Measurements from ENCODE around the gene GYG2.

GYG2 gene

DNA sequence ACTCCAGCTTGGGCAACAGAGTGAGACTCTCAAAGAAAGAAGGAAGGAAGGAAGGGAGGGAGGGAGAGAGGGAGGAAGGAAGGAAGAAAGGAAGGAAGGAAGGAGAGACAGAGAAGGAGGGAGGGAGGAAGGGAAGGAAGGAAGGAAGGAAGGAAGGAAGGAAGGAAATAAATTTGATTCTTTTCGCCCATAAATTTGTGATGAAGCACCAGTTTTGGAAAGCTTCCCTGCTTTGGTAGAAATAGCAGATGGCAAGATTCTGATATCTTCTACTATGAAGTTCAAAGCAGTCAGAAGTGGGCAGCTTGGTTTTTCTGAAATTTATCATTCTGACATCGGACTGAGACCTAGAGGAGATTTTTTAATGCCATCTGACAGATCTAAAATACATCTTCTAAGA, 11.7 kb upstream of the GYG2 start:
- no peak for DNase-seq (ENCODE audit: low spot score)

DNA sequence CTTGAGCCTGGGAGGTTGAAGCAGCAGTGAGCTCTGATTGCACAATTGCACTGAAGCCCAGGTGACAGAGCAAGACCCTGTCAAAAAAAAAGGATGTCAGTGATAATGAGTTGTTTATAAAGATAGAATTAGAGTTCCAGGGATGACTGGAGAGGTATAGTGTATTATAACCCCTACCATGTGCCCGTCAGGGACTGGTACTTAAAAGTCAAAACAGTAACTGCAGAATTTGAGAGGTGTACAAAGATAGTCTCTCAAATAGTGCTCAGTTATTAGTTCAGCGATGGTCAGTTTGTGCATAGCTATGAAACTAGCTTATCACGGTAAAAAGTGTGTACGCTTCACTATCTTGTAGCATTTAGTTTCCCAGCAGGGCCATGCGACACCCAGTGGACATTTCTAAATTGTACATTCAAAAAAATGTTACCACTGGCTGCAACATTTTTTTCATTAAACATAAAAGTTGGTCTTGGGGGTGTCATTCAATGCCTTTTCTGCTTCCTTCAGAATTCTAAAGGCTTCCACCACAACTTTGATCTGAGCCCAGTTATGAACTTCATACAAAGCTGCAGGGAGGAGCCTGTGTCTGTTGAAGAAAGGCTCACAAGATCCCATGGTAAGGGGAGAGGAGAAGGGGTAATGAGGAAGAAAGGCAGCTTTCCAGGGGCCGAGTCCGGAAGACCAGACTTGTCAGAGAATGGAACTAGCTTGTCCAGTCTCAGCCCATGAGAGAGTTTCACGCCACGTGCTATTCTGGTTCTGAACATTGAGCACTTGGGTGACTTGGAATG, 9.2 kb upstream of the GYG2 start:
- no peak for DNase-seq (ENCODE audit: low spot score)

DNA sequence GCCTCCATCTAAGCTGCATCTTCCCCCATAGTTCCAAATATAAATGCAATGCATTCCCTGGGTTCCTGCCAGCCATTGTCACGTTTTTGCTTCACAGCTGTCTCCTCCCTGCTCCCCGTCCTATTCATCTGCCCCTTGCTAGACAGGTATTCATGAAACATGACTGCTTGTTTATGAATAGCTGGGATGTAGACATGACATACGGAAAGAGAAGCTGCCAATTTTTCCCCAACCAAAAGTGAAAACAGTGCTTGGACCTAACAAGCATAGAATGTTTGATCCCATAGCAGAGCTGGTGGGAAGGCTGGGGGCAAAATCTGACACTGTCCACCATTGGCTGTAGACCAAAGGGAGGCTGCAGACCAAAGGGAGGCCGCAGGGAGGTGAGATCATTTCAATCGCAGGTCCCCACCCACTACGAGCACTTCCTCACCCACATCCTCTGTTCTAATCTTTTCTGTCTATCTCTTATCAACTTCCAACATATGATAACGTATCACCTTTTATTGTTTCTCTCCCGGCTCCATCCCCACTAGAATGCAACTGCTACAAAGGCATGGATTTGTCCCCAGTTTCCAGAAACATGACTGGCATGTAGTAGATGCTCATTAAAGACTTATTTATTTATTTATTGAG, 8.5 kb upstream of the GYG2 start:
- DNase-seq (ENCODE audit: low spot score) = no peak

DNA sequence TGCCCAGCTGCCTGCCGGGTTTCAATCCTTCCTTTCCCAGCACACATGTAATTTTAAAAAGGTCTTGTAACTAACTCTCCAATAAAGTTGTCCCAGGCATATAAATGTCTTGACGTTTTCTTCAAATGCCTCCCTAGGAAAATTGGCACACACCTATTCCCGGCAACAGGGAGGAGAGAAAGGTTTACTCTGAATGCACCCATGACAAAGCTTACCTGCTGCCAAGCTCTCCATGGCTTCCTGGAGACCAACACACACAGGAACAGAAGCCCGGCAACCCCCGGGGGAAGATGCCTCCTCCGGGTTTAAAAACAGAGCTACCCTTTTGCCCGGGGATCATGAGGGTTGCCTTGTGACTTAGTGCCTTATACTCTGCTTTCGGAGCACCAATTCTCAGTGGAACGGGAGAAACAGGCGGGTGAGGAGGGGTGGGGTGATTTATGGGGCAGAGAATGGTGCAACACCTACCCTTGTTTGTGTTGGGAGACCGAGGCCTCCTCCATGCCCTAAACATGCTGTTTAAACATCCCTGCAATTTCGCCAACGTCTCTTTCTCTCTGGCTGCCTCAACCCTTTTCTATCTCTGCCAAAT, 4.8 kb upstream of the GYG2 start:
- DNase-seq (ENCODE audit: low spot score) = no peak

DNA sequence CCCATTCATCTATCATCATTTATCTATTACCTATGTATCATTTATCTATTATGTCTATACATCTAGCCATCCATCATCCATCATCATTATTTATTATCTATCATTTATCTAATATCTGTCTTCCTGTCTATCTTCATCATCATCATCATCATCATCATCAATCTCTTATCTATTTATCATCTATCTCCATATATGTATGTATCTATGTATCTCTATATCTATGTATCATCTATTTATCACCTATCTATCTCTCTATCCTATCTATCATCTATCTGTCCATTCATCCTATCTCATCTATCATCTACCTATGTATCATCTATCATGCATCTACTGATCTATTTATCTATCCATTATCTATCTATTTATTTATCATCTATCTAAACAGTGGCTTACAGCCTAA, 3.8 kb upstream of the GYG2 start:
- no peak for DNase-seq (ENCODE audit: low spot score)

DNA sequence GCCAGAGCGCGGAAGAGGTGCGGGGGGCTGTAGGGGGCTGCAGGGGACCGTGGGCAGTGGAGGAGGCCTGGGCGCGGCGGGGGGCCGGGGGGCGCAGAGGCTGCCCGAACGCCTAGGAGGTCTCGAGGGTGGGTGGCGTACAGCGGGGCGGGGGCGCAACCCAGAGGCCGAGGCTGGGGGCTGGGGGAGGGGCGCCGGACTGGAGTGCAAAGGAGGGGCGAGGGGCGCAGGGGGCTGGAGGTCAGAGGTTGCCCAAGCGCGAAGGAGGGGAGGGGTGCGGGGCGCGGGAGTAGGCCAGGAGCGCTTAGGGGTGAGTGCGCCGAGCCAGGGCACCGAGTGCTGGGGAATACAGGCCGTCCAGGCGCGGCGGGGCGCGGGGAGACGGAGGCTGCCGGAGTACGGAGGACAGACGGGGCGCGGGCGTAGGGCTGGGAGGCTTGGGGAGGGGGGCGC, 255 bp downstream of the GYG2 start:
- DNase-seq (ENCODE audit: low spot score) = no peak

DNA sequence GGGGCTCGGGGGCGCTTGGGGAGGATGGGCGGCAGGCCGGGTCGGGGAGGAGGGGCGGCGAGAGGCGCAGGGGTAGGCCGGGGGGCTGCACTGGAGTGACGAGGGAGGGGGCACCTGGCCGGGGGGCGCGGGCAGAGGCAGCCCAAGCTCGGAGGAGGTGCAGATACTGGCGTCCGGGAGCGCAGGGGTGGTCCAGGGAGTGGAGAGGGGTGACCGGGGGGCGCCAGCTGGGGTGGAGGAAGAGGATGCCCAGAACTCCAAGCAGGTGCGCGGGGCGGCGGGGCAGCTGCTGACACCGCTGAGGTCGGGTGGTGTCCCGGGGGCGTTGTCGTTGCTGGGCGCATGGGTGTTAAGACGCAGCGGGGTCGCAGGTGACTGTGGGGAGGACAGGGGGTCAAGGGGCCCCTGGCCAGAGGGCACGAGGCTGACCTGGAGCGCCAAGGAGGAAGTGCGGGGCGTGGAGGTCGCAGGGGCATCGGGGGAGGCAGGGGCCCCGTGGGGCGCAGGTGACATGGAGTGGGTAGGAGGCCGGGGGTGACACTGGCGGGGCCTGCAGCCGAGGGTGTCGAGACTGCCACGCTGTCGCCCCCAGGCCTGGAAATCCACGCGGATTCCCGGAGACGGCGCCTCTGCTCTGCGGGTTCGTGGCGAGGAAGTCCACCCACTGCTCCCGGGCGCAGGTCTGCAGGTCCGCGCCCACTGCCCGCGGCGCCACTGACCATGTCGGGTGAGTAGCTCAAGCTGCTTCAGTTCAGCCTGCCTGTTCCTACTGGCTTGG, 928 bp downstream of the GYG2 start:
- no peak for DNase-seq (ENCODE audit: low spot score)

DNA sequence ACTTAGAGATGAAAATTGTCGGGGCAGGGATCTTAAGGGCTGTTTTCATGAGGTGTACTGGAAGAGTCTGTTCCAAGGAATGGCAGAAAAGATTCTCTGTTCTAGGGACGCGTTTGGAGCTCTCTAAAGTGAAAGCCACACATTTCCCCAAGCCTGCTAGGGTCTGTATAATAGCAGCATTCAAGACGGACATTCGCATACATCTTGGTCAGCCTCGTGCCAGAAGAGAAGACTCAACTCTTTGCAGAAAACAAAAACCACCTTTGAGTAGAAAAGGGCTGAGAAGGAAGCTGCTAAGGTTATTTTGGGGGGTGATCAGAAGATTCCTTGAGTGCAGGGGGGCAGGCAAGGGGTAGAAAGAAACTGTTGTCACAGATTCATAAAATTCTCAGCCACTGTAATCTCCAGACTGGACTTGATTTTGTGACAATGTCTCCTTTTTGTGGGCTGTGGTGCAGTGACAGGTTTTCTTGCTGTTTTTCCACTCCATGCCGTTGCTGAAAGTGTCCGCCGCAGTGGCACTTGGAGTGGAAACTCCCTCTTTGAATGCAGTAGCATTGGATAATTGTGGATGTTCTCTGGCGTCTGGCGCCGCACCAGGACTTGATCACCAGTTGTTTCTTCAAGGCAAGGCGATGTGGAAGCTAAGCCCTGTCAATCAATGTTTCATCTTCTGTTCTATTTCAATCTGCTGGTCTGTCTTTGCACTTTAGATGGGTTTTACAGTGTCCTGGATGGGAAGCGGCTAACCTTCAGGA, 2.9 kb downstream of the GYG2 start:
- DNase-seq (ENCODE audit: low spot score) = no peak

DNA sequence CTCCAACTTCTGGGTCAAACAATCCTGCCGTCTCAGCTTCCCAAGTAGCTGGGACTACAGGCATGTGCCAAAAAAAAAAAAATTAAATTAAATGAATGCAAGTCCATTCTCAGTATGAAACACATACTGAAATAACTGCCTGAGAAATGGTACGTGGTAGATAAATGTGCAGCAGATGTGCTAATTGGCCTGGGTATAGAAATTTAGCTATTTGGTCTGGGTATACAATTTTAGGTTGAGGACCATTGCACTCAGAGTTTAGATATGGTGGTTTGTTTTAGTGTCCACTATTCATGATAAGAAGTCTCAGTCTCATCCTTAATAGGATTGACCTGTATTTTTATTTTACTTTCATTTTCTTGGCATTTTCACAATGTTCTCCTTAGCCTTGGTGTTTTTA, 9.2 kb downstream of the GYG2 start:
- DNase-seq (ENCODE audit: low spot score) = no peak

DNA sequence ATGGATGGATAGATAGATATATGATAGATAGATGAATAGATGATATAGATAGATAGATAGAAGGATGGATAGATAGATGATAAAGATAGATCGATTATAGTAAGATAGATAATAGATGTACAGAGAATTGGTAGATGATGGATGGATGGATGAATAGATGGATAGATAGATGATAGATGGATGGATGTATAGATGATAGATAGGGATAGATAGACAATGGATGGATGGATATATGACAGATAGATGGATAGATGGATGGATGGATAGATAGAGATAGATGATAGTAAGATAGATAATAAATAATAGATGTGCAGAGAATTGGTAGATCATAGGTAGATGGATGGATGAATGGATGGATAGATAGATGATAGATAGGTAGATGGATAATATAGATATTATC, 12.2 kb downstream of the GYG2 start:
- DNase-seq (ENCODE audit: low spot score) = no peak

DNA sequence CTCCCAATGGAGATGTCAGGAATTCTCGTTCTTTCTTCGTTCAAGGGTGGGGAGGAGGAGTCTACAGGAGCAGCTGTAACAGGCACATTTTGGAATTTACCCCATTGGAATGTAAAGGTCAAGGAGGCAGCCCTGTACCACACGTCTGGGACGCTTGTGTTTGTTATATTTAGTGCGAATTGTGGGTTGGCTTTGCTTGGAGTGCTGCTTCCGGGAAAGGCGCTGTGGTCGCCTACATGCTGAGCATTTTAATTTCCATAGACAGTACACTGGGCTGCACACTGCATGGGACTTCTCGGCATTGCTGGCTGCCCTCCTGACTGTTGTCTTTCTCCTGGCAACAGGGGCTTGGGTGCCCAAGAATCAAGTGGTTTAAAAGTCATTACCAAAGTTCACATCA, 12.8 kb downstream of the GYG2 start:
- no peak for DNase-seq (ENCODE audit: low spot score)

DNA sequence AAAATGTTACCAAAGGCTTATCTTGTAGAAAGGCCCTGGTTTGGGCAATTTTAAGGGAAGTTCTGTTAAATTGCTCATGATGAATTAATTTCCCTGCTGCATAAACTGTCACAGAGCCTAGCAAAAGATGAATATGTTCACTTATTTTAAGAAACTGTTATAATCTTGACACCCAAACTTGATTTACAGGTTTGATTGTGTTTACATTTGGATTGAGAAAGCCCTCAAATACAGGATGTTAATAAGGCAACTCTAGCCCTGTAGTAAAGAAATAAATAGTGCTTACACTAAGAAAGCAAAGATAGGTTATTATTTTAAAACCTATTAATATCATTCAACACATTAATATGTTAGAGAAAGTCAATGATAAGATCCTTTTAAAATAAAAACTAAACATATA, 18.3 kb downstream of the GYG2 start:
- no peak for DNase-seq (ENCODE audit: low spot score)

DNA sequence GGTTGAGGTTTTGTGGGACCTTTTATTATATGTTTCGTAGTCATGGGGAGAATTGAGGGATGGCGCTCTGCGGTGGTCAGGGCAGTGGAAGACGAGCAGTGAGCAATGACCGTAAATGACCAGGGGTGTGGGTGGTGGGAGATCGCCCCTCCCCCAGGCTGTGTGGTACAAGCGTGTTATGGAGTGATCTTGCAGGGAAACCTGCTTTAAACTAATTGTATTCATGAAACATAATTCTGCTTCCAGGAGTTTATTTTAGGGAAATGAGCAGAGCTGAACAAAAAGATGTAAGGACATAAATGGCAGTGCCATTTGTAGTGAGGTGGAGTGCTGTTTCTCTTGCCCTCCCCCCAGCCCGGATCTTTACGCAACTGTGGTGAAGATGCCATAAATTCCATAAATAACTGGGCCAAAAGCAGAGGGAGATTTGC, 20.2 kb downstream of the GYG2 start:
- DNase-seq (ENCODE audit: low spot score) = no peak

DNA sequence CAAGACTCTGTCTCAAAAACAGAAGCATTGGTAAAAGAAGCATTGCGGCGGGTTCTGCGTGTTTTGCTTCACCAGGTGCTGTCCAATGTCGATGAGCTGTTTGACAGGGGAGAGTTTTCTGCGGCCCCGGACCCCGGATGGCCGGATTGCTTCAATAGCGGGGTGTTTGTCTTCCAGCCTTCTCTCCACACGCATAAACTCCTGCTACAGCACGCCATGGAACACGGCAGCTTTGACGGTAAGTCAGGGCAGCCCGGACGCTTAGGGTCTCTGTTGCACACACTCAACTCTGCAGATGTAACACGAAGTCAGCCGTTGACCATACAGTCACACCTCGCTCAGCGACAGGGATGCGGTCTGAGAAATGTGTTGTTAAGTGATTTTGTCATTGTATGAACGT, 26.2 kb downstream of the GYG2 start:
- DNase-seq (ENCODE audit: low spot score) = no peak

DNA sequence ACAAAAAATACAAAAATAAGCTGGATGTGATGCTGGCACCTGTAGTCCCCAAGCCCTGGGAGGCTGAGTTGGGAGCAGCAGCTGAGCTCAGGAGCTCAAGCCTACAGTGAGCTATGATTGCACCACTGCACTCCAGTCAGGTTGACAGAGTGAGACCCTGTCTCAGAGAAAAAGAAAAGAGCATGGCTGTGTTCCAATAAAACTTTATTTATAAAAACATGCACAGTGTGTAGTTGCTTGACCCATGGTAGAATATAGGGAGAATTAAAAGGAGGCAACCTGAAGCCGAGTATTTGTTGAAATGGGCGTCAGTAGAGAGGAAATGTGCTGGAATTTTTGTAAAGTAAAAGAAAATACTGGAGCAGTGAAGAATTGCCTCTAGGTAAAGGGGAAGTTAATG, 27.0 kb downstream of the GYG2 start:
- no peak for DNase-seq (ENCODE audit: low spot score)

DNA sequence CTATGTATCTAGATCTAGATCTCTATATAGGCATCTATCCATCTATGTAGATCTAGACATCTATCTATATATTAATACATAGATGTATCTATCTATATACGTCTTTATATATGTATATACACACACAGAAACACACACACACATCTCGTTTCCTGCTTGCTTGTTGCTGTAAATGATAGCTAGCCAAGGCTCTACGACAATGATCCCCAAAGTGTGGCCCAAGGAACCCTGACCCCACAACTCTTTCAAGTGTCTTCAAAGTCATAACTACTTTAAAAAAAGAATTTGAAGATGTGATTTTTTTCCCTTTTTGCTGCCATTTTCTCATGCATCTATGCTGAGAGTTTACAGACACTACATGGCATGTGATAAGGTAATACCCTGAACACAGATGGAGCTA, 28.8 kb downstream of the GYG2 start:
- DNase-seq (ENCODE audit: low spot score) = no peak

DNA sequence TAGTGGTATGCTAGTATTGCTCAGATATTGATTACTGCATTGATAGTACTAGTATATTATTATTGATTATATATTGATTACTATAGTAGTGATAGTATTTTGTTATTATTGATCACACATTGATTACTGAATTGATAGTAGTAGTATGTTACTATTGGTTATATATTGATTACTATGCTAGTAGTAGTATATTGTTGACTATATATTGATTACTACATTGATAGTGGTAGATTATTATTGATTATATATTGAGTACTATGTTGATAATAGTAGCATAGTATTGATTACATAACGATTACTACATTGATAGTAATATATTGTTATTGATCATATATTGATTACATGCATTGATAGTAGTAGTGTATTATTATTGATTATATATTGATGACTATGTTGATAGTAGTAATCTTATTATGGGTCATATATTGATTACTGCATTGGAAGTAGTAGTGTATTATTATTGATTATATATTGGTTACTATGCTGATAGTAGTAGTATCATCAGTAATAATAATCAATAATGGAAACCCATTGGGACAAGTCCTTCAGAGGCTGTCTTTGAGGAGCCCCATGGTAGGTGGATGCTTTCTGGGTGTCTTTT, 30.6 kb downstream of the GYG2 start:
- DNase-seq (ENCODE audit: low spot score) = no peak

DNA sequence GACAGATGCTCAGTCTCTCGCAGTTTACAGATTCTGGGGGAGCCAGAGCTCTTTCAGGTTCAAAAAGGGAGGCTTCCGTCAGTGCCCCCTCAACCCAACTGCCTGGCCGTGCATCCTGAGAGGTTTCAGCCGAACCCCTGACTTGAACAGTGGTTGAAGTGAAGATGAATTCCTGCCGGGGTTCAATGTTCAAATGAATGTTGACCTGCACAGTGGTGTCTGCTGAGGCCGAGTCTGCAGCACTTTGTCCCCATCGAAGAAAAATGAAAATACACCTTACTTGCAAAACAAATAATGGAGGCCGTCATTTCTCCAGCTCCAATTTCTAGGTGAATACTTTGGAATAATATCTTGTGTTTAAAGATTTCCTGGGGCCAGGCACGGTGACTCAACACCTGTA, 33.7 kb downstream of the GYG2 start:
- DNase-seq (ENCODE audit: low spot score) = no peak

DNA sequence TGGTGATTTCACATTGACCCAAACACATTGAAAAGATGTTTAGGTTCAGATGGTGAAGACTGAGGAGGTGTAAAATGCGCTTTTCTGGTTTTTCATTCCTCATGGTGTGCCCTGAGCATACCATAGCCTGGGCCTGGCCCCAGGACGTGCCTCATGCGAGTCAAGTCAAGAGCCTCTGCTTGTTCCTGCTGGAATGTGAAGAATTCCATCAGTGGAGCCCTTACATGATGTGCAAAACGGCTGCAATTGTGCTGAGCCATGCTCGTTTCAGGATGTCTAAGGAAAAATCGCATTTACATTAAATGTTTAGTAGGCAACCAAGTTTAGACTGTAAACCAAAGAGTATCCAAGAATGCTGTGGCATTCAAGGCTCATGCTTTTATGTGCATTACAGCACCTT, 34.9 kb downstream of the GYG2 start:
- no peak for DNase-seq (ENCODE audit: low spot score)

DNA sequence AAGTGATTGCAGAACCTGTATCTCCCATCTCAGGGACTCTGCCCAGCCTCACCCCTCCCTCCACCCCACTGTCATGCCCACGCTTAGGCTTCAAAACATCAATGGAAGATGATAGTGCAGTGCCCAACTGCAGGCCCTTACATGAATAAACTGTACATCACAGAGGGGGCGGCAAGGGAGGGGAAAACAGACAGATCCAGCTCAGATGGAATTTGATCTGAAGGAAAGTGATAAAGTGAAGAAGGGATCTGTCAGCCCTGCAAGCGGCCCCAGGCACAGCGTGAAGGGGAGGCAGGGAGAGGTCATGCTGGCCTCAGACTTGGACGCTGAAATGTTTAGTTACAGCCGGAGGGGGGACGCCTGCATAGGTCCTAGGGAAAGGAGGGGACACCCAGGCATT, 38.5 kb downstream of the GYG2 start:
- no peak for DNase-seq (ENCODE audit: low spot score)

DNA sequence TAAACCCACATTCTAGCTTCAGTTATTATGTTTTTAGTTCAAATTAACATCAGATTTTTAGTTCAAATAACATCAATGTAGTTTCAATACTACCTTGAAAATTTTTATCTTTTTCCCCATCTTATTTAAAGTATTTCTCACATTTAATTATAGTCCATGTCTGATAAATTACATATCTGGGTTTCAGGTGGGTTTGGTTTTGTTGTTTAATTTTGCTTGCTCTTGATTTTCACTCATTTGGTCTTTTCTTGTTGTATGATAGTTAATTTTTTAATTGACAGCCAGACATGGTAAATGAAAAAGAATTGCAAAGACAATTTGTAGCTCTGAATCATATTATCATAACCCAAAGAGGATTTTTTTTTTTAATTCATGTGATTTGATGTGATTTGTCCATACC, 41.9 kb downstream of the GYG2 start:
- DNase-seq (ENCODE audit: low spot score) = no peak

DNA sequence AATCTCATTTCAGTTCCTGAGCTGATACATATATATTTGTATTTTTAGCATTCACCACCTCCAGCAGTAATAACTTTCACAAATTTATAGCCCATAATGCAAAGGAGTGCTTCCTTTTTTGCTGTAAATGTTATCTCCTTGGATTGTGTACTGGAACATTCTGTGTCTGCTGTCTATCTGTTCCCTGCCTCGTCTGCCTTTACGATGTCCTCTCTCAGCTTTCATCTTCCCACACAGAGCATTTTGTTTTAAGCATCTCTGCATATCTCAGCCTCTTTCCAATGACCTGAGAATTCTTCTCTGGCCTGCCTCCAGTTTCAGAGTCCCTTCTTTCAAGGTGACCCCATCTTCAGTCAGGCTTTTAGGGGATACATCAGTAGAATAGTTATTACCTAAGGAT, 43.1 kb downstream of the GYG2 start:
- no peak for DNase-seq (ENCODE audit: low spot score)
